MV-4-11 (cell line): Measurements from ENCODE around the gene LRRN1.

Source experiments
- DNase-seq: peaks from one replicate; lab custom pipeline; 2025; lab: John Stamatoyannopoulos, UW

The LRRN1 gene

DNA sequence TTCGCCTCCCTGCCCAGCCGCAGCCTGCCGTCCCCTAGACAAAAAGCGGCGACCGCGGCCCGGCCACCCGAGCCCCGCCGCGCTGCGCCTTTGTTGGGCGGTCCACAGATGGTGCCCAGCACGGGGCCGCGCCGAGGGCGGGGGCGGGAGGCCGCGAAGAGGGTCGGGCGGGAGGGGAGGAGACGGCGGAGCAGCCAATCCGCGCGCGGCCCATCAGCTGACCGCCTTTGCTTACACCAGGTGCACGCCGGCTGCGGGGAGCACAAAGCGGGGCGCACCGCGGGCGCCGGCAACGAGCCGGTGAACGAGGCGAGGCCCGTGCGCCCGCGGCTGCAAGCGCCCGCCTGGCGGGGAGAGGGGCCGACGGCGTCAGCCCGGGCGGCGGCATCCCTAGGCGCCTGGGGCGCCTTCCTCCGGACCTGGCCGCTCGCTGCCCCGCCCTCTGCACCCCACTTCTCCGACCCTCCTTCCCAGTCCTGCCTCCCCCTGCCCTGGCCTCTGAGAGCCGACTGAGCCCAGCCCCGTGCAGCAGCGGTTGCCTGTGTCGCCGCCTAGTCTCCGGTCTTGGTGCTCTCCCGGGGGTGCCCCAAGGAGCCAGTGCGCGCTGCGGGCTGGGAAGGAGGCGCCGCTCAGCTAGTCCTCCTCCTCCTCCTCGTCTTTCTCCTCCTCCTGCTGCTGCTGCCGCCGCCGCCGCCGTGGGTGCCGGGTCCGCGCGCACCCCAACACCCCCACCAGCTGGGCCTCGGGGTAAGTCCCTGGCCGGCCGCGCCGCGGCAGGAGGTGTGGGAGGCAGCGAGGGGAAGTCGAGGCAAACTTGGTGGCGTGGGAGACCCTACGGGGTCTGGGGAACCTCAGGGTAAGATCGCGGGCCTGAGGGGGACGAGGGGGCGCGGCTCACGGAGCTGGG lies at the start of gene LRRN1:
LRRN1 (plus strand) TSS at position 259 of the 907 bp plus-strand sequence. CDS start 45,211 bp downstream, outside the sequence.
- no peak for DNase-seq

DNA sequence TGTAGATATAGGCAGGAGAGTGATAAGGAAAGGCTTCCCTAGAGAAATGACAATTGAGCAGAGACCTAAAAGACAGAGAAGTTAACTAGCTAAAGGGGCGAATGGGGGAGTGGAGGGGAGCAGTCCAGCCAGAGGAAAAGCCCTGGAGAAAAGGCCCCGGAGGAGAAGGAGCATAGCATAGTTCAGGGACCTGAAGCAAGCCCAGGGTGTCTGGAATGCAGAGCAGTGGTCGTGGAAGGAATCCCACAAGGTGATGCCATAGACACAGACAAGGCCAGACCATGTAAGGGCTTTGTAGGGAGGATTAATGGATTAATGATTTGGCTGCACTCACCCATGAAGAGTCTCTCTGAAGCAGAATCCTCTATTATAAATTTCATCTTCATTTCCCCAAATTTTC lies 45.8 kb upstream of the LRRN1 start:
- DNase-seq: no peak

DNA sequence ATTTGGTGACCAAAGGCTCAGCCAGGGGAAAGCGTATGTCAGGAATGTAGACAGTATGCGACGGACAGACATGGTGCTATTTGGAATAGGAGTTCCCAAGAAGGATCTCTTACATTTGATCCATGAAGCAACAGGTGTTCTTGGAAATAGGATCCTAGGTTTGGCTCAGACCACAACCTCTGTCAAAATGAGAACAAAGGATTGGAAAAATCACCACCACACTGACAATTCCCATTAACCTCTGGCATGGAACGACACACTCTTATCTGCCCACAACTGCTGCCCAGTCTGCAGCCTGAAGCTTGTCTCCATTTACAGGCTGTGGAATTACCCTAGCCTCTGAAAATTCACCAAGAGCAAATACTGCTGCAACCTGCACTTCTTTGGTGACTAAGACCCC lies 33.6 kb upstream of the LRRN1 start:
- DNase-seq: no peak

DNA sequence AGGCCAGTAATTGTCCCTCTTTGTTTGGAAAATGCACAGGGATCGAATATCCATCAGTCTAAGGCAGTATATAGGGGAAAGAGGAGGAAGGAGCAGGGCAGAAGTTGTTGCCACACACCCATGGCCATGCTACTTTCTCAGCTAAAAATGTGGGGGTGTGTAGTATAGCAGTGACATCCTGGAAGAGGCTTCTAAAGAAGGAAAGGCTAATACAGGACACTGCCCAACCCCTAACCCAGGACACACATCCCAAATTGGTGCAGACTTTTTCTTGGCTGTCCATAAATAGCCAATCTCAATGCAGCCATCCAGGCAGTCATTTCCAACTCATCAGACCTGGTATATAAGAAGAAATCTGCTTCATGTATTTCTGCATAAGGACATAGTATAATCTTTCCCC lies 33.1 kb upstream of the LRRN1 start:
- DNase-seq: no peak

DNA sequence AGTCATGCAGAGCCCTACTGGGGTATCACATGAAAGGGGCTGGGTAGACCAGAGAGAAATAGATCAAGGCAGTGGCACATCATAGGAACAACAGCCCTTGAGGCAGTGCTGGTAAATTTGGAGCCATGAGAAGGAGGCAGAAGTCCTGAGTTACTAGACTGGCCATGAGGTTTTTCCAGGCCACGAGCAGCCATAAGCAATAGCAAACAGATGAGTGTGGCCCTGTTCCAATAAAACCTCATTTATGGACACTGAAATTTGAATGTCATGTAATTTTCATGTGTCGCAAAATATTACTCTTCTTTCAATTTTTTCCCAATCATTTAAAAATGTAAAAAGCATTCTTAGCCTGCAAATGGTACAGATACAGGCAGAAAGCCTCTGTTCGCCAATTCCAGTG lies 28.1 kb upstream of the LRRN1 start:
- no peak for DNase-seq

DNA sequence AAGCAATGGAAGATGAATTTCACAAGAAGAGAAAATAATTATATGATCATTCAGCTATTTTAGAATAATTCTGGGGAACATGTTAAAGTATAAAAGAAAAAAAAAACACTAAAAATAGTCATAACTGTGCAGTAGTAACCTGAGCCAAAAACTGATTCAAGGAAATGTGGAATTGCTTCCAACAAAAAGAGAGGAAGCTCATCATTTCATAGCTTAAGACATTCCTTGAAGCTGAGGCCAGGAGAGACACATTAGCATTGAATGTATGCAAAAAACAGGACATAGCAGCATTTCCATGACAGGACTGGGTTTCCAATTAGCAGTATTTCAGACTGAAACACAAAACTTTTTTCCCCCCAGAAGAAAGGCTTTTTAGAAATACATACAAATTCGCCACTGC lies 27.7 kb upstream of the LRRN1 start:
- DNase-seq: no peak

DNA sequence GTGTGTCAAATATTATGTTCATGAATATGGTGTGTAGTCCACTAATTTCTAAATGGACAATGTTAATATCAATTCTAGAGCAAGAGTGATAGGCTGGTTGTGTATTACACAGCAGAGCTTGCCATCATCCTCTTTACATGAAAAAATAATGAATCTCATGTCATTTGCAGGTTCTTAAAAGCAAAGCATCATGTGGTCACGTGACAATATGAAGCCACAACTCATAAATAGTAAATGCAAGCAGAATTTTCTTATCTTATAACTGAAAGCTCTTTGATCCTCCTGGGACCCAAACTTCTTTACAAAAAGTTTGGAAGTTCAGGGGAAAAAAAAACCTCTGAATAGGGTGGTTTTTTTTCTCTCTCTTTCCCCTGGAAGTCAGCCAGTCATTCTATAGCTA lies 26.9 kb upstream of the LRRN1 start:
- no peak for DNase-seq

DNA sequence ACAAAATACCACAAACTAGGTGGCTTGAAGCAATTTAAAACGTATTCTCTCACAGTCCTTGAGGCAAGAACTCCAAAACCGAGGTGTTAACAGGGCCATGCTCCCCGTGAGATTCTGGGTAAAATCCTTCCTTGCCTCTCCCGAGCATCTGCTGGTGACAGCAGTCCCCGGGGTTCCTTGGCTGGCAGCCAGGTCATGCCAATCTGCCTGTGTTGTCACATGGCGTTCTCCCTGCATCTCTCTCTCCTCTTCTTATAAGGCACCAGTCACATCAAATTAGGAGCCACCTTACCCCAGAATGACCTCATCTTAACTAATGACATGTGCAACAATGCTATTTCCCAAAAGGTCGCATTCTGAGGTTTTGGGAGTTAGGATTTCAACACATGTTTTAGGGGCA lies 26.3 kb upstream of the LRRN1 start:
- no peak for DNase-seq

DNA sequence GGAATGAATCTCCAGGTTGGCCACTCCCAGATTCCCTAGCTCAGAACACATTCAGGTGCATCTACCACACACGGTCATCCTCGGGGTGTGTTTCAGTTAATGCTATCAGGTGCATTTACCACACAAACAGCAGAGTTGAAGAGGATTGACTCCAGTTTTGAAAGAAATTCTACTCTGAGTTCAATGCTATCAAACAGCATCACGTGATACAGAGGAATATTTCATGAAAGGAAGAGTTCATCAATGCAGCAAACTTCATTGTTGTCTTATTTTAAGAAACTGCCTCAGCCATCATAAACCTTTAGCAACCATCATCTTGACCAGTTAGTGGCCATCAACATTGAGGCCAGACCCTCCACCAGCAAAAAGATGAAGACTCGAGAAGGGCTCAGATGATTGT lies 22.6 kb upstream of the LRRN1 start:
- no peak for DNase-seq

DNA sequence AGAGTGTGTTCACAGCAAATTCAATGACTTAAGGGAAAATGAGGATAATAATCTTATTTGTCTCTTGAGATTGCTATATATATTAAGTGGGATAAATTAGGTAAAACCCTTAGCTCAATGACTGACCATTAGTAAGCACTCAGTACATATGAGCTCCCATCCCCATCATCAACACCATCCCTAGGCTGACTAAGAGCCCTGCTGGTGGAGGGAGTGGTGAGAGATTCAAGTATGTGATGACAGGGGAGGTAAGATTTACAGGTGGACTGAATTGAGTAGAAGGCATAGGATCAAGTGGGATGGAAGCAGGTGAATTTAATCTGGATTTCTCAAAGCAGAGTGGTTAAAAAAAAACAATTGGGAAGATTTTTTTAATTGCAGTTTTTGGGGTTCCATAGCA lies 21.0 kb upstream of the LRRN1 start:
- no peak for DNase-seq

DNA sequence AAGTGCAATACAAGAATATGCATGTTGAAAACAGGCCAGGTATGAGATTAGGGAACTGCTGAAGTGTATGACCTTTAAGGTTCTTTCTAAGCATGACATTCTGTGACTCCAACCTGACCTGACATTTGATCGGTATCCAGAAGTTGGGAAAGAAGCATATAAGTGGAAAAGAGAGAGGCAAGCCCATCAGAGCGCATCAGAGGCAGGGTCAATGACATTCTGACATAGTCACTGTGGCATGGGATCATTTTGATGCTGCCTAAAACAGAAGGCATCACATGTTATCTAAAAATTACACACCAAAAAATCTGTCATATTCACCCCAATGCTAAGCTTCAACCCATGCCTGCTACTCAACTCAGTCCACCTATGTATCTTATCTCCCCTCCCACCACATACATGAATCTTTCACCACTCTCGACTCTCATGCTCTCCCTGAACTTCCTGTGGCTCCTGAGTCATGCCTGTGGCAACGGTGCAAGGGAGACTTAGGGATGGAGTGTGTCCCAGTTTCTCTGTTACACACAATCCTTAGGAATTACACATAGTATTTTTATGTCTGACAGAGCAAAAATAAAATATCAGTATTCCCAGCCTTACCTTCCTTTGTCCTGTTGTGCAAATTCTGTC lies 20.5 kb upstream of the LRRN1 start:
- no peak for DNase-seq

DNA sequence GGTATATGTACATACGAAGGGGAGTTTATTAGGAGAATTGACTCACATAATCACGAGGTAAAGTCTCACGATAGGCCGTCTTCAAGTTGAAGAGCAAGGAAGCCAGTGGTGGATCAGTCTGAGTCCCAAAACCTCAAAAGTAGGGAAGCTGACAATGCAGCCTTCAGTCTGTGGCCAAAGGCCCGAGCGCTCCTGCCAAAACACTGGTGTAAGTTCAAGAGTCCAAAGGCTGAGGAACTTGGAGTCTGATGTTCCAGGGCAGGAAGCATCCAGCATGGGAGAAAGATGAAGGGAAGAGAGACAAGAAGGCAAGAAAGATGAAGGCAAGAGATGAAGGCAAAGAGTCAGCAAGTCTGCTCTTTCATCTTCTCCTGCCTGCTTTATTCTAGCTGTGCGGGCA lies 16.8 kb upstream of the LRRN1 start:
- DNase-seq: no peak

DNA sequence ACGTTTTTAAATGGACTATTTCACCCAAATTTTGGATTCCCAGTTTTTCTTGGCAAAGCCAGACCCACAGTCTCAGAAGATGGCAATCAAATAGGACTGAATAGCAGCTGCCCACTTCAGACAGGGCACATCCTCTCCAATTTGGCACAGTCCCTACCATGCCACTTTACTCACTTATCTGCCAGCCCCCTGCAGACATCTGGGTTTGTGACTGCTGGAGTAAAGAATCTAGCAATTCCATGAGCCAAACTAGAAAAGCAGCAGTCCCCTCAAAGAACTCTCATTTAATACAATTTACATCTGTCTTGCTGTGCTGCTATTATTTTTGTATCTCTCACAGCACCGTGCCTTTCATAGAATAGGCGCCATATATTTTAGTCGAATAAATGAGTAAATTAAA lies 16.0 kb upstream of the LRRN1 start:
- no peak for DNase-seq

DNA sequence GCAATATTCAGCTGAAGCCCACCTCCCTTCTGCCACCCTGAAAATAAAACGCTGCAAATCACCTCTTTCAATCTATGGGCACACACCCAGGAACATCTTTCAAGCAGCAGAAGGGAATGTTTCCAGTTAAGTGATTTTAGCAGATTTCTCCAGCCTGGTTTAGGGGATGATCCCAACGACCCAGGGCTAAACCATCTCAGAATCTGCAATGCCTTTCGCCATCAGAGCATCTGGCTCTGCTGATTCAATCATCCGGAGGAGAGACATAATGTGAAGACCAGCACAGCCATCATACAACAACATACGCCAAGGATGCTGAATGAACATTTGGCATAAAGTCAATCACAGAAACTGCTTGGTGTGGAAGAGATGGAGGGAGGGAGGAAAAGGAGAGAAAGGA lies 15.5 kb upstream of the LRRN1 start:
- DNase-seq: no peak

DNA sequence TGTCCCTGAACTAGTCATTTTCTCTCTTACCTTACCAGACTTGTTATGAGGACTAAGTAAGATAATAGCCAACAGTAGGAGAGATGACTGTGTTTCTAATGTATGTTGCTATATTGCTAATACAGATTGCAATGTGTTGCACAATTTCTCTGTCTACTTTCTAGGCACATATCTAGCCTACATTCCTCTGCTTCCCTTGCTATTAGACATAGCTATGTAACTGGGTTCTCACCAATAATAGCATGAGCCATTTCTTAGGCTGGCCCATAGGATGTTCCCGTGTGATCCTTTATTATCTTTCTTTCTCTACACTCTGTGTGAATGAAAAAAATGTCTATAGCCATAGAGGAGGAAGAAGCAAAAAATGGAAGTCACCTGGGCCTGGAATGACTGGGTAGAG lies 6.8 kb upstream of the LRRN1 start:
- DNase-seq: no peak

DNA sequence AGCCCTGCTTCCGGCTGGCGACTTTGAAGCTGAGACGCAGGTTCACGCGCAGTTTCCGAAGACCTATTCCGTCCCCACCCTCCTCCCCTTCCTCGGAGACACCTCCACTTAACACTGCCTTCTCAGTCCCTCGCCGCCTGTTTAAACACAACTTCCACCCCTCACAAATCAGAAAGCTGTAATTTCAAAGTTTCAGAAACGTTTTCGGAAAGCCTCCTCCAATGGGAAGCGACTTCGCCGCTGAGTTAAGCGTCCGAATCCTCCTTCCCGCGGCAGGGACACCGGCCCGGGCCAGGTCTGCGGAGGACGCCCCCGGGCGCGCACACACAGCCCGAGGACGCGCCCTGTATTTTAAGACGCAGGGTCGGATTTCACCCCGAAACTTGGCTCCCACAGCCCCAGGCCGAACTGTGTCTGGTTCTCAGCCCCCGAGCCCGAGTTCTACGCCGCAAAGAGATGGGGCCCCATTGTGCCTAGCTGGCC lies 559 bp upstream of the LRRN1 start:
- DNase-seq: no peak

DNA sequence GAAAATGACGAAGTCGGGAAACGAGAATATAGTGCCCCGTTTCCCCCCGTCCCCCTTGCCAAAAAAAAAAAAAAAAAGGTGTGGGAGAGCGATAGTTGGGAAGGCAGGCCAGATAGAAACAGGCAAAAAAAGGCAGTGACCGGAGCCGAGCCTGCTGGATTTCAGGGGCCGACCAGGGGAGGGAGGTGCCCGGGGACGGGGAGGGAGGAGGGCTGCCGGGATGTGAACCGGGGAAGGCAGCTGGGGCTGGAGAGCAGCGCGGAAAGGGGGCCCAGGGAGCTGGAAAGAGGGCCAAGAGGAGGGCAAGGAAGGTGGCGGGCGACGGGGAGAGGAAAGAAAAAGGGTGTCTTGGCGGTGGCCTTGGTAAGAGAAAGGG lies 837 bp downstream of the LRRN1 start:
- DNase-seq: no peak

DNA sequence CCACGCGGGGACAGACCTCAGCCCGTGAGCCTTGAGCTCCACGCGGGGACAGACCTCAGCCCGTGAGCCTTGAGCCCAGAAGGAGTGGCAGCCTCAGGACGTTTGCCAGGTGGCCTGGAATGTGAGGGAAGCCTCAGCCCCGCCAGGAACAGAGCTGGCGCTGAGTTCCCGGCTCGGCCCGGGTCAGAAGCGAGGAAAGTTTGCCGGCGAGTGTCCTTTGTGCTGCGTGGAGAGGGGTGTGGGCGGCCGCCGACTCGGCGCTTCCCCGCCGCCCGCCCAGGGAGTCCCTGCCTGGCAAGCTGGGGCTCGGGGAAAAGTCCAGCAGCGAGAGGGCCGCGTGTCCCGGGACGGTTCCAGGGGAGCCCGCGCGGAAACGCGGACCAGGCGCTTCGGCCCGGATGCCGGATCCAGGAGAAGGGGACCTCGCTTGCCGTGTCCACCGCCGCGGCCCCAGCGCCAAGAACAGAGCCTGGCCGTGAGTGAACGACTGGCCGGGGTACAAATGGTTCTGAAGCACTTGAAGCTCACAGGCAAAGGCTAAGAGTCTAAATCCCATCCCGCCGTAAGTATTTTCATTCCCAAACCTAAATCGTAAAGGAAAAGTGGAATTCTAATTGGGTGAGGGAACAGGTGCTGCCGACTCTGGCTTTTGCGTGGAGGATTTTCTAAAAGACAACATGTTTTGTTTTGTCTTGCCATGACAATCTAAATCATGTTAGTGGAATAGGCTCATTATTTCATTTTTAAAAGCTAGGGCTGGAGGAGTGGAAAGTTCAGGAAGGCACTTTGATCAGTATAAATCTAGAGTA lies 1.7 kb downstream of the LRRN1 start:
- no peak for DNase-seq

DNA sequence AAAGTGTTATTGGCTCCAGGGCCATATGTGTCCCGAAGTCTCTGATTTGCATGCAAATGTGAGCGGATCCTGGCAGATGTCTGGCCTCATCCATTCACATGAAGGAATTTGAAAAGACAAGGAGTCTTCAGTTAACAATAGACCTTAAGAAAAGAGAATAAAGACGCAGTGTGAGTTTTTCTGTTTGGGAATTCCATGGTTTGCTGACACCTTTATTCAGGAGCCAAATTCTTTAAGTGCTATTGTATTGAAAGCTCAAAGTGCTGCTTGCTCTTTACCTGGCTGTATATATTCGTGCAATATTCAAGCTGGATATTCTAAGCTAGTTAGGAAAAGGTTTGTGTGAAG lies 2.2 kb downstream of the LRRN1 start:
- DNase-seq: no peak

DNA sequence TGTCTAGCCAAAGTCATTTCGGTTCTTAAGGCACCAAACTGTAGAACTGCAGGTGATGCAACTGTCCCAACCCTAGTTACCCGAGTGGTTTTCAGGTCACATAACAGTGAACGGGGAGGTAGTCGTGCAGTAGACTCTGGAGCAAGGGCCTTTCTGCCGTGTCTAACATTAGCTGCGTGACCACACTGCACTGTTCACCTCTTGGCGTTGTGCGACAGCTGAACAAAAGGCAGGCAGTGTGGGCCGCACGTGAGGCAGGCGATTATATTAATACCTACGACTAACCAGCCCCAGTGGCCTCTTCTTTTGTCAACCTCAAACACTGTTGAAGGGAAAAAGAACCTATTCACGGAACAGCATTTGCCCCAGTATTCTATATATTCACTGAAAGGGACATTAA lies 2.8 kb downstream of the LRRN1 start:
- DNase-seq: no peak

DNA sequence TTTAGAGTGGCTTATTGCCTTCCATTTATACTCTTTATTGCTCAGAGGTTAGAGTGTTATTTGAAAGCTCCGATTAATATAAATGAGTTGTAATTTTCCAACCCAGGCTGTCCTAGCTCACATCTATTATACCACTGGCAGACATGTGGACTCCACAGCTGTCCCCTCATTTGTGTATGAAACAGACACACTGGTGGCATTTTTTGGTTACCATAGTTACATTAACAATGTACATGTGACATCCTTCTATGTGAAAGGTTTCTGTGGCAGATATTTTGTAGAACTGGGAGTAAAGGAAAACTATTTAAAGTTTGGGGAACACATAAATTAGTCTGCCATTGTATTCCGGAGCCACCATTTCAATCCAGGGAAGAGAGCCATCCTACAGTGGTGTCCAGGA lies 5.3 kb downstream of the LRRN1 start:
- DNase-seq: no peak

DNA sequence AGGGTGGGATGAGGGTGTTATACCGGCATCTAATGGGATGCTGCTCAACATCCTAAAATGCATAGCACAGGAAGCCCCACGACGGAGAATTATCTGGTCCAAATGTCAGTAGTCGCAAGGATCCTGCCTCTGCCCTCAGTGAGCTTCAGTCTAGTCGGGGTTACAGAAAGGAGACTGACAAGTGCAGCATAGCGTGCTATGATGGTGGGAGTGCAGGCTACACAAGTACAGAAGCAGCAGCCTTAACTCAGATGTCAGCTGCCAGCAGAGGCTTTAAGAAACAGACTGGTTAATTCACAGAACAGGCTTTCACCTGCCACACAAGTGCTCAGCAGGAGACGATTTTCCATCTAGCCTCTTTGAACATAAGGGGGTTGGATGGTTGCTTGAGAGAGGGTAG lies 6.9 kb downstream of the LRRN1 start:
- no peak for DNase-seq

DNA sequence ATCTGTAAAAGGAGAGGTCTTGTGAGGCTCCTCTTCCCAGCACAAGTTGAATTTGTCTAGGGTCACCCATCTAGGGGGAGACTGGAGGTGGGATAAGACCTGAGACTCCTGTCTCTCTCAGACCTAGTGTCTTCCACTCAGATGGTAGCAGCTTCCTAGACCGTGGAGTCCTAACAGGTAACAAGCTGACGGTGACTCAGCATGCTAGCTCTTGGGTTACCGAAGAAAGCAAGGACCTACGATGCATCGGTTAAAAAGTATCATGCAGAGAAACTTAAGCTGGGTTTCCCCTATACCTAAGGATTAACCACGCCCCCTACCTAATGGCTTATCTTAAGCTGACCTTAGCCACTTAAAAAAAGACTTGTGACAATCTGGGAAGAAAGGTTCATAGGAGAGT lies 7.6 kb downstream of the LRRN1 start:
- no peak for DNase-seq
